ENCODE data around the gene C13orf46.
"Not testable (repeated sequence)": the region's sequence is repeated elsewhere in the genome, so short reads cannot be mapped to it uniquely, and the experiment has no call there.

The C13orf46 gene

DNA sequence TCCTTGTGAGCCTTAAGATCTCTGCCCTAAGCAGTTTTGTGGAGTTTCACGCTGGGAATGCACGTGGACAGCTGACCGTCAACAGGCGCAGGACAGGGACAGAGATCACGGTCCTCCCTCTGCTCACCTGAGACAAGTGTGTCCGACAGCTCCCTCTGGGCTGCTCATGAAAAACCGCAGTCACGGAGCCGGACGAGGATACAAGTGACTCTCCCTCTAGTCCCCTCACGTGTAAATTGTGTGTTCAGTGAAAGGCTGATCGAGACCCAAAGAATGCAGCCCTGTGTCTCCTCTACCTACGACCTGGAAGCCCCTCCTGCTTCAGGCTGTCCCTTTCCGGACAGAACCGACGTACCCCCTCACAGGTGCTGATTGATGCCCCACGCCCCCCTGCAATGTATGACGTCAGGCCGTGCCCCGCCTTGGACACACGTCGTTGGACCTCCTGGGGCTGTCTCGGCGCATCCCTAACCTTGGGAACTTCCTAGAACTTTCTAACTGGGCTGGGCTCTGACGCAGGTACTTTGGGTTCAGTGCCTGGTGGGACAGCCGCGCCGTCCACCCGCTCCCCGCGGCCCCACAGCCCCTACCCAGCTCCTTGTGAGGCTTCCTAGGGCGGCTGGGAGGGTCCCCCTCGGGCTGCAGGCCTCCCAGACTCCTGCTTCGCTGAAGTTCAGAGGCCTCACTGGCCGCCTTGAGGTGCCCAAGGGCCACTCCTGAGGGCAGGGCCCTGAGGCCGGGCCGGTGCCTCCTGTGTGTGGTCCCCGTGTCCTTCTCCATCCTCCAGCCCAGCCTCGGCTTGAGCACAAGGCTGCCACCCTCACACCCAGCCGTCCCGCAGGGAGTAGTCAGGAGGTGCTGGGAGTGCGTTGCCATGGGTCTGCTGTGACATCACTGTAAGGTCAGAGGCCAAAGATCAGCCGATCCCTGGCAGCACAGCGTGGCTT, at the start of gene C13orf46:
Gene C13orf46 (minus strand): TSS at position 859 of the 947 bp plus-strand sequence. CDS start 79 bp downstream, at position 780.
- H3K4me1 Mint-ChIP-seq = no peaks in the 10 kb centered on the region
- H3K27ac Mint-ChIP-seq = no peak within 1 kb of the TSS
- no peaks in the 10 kb centered on the region for H3K27me3 Mint-ChIP-seq
- no peaks in the 10 kb centered on the region for H3K9me3 Mint-ChIP-seq
- H3K36me3 Mint-ChIP-seq = peaks cover 34% of the 10 kb centered on the region
- ATAC-seq = no peak
- H3K4me3 Mint-ChIP-seq = no peak within 1 kb of the TSS

DNA sequence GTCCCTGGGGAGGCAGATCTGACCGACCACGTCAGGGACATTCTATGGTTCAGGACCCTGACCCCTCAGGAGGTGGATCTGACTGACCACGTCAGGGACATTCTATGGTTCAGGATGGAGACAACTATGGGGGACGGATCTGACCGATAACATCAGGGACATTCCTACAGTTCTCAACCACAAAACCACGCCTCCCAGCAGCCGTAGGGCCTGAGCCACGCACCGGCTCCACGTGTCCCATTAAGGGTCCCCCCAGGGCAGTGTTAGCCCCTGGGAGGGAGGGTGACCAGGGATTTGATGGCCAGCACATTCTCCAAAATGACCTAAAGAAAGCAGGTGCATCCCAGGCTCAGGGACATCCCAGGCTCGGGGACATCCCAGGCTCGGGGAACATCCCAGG, 49.0 kb upstream of the C13orf46 start:
- Mint-ChIP-seq H3K9me3 (no peaks in the 10 kb centered on the region), H3K4me3 (no peak overlapping the region), H3K27me3 (no peaks in the 10 kb centered on the region), H3K4me1 (peaks cover 73% of the 10 kb centered on the region), H3K27ac (no peak overlapping the region), H3K36me3 (peaks cover 29% of the 10 kb centered on the region)
- no peak for ATAC-seq

DNA sequence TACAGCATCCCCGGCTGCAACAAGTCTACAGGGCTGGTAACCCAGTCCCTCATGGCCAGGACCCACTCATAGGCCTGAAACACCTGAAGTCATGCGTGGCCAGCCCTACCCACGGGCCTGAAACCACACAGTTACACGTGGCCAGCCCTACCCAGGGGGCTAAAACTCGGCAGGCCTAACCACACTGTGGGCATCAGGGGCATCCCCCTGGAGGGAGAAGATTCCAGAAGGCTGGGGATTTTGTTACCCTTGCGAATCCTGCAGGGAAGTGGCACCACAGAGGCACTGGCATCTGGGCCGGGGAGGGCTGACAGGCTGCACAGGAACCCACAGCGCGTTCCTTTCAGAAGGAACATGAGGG, 48.4 kb upstream of the C13orf46 start:
- no peaks in the 10 kb centered on the region for H3K27me3 Mint-ChIP-seq
- H3K4me1 Mint-ChIP-seq = peaks cover 67% of the 10 kb centered on the region

DNA sequence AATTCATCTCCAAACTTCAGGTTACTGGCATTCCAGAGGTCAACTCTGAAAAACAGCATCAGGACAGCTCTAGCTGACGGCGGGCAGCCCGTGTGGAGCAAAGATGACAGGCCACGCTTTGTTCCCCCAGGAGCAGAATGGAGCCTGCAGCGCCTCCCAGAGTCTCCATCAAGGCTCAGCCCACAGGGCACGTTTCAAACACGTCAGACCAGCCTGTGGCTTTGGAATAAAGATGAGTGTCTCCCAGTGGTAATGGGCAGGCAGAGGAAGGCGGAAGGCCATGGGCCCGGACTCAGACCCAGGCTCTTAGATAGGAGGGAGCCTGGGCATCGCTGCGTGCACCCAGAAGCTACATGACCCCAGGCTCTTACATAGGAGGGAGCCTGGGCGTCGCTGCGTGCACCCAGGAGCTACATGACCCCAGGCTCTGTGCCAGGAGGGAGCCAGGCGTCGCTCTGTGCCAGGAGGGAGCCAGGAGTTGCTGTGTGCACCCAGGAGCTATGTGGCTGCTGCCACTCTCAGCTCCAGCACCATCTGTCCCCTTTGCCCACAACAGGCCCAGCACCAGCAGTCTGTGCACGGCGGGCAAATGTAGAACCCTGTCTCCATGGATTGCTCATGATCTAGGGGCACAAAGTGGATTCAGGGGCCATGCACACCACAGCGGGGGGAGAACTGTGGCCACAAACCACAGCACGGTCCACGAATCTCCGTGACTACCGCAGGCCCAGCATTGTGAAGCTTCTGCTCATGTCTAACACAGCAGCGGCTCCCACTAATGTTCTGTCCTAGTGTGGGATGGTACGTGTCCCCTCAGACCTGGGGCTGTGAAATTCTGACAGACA, 47.8 kb upstream of the C13orf46 start:
- Mint-ChIP-seq H3K4me3 (no peak overlapping the region), H3K4me1 (peaks cover 61% of the 10 kb centered on the region), H3K36me3 (peaks cover 36% of the 10 kb centered on the region), H3K27me3 (no peaks in the 10 kb centered on the region), H3K27ac (peak overlapping the region; percentile 76), H3K9me3 (no peaks in the 10 kb centered on the region)
- ATAC-seq = no peak

More for the DNA sequence above, 48.4 kb upstream of the C13orf46 start:
- ATAC-seq = no peak
- no peak overlapping the region for H3K4me3 Mint-ChIP-seq
- H3K27ac Mint-ChIP-seq = no peak overlapping the region
- peaks cover 32% of the 10 kb centered on the region for H3K36me3 Mint-ChIP-seq
- H3K9me3 Mint-ChIP-seq = no peaks in the 10 kb centered on the region

DNA sequence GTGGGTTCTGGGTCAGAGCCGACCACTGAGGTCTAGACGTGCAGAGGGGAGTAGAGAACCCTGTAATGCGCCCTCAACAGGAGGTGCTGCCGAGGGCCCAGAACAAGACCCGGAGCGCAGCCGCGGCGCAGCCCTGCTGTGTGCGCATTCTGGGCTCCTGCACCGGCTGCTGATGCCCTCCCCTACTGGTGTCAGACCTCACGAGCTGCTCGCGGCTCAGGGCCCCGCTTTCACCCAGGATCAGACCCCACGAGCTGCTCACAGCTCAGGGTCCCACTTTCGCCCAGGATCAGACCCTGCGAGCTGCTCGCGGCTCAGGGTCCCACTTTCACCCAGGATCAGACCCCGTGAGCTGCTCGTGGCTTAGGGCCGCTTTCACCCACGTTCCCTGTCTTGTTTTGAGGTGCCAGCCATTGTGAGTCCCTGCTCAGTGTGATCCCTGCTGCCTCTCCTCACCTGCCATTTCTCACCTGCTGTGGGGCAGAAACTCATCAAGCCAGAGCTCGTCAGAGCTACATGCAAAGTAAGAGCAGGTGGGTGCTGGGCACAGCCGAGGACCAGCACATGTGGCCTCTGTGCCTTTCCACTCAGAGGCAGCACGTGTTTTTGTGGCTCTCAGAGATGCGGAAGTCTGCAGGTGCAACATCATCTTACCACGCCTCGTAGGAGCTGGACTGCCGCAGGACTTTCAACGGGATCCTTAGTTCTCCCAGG, 47.0 kb upstream of the C13orf46 start:
- peaks cover 43% of the 10 kb centered on the region for H3K36me3 Mint-ChIP-seq
- H3K9me3 Mint-ChIP-seq = no peaks in the 10 kb centered on the region
- no peak overlapping the region for H3K4me3 Mint-ChIP-seq
- peak overlapping the region; percentile 76 for H3K27ac Mint-ChIP-seq
- H3K4me1 Mint-ChIP-seq = peaks cover 53% of the 10 kb centered on the region
- H3K27me3 Mint-ChIP-seq = no peaks in the 10 kb centered on the region
- no peak for ATAC-seq

DNA sequence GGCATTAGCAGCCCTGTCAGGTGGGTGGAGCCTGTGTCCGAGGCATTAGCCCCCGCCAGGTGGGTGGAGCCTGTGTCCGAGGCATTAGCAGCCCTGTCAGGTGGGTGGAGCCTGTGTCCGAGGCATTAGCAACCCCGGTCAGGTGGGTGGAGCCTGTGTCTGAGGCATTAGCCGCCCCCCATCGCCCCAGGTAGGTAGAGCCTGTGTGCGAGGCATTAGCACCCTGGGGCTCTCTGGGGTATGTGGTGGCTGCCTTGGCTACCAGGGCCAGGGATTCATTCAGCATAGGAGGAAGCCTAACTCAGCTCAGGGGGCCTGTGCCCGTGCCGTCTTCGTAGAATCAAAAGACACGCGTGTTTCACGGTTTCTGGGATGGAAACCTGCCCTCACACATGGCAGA, 46.3 kb upstream of the C13orf46 start:
- not testable (repeated sequence) for H3K27ac Mint-ChIP-seq, H3K9me3 Mint-ChIP-seq, ATAC-seq, H3K4me3 Mint-ChIP-seq, H3K27me3 Mint-ChIP-seq
- Mint-ChIP-seq H3K36me3 (peaks cover 43% of the 10 kb centered on the region), H3K4me1 (peaks cover 46% of the 10 kb centered on the region)

DNA sequence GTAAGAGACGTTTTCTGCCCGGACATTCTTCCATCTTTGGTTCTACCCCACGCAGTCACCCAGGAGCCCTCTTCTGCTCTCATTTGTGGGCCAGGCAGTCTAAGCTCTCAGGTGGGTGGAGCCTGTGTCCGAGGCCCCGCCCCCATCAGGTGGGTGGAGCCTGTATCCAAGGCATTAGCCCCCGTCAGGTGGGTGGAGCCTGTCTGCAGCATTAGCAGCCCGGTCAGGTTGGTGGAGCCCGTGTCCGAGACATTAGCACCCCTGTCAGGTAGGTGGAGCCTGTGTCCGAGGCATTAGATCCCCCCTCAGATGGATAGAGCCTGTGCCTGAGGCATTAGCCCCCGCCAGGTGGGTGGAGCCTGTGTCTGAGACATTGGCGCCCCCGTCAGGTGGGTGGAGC, 45.5 kb upstream of the C13orf46 start:
- no peak for ATAC-seq

DNA sequence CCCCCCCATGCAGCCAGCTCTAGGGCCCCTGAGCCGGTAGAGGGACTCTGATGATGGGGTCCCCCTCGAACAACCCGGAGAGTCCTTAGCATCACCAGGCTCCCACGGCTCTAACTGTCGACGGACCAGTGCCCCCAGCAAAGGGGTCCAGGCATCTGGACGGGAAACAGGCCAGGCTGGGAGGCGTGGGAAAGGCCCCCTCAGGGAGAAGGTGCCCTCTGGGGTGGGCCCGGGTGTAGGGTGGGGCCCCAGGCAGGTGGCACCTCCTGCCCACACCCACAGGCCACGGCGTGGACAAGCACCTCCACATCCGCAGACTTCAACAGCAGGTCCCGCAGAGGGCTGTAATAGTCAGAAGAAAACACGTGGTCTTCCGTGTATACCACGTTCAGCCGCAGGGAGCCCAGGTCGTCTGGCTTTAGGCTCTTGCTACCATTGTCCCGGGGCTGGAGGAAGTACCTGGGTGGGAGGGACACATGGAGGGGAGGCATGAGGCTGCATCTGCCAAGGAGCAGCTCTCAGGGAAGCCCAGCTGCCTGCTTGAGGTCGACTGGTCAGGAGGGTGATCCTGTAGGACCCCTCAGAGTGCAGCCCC, 44.7 kb upstream of the C13orf46 start:
- Mint-ChIP-seq H3K36me3 (peaks cover 38% of the 10 kb centered on the region), H3K27me3 (no peaks in the 10 kb centered on the region), H3K27ac (no peak overlapping the region), H3K9me3 (no peaks in the 10 kb centered on the region), H3K4me1 (peaks cover 31% of the 10 kb centered on the region), H3K4me3 (no peak overlapping the region)
- no peak for ATAC-seq

More for the DNA sequence above, 45.5 kb upstream of the C13orf46 start:
- Mint-ChIP-seq H3K36me3 (peaks cover 43% of the 10 kb centered on the region), H3K9me3 (no peaks in the 10 kb centered on the region), H3K4me3 (no peak overlapping the region), H3K27me3 (no peaks in the 10 kb centered on the region), H3K4me1 (peaks cover 38% of the 10 kb centered on the region), H3K27ac (no peak overlapping the region)

DNA sequence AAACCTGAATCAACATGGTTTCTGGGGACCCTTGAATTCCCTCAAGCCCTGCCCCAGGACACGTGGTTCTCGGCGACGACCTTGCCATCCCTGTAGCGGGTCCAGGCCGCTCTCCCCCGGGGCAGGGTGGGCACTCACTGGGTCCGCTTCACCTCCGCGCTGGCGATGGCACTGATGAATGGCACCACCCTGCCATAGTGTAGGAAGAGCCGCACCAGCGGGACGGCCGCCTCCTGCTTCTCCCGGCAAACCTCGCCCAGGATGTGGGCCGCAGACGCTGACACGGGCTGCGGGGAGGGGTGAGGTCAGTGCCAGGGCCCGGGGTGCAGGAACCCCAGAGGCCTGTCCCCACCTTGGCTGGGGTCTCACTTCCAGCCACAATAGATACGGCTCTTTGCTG, 44.1 kb upstream of the C13orf46 start:
- no peak overlapping the region for H3K4me3 Mint-ChIP-seq
- H3K27ac Mint-ChIP-seq = no peak overlapping the region
- no peaks in the 10 kb centered on the region for H3K27me3 Mint-ChIP-seq
- H3K4me1 Mint-ChIP-seq = peaks cover 25% of the 10 kb centered on the region
- H3K36me3 Mint-ChIP-seq = peaks cover 38% of the 10 kb centered on the region
- no peaks in the 10 kb centered on the region for H3K9me3 Mint-ChIP-seq
- no peak for ATAC-seq

DNA sequence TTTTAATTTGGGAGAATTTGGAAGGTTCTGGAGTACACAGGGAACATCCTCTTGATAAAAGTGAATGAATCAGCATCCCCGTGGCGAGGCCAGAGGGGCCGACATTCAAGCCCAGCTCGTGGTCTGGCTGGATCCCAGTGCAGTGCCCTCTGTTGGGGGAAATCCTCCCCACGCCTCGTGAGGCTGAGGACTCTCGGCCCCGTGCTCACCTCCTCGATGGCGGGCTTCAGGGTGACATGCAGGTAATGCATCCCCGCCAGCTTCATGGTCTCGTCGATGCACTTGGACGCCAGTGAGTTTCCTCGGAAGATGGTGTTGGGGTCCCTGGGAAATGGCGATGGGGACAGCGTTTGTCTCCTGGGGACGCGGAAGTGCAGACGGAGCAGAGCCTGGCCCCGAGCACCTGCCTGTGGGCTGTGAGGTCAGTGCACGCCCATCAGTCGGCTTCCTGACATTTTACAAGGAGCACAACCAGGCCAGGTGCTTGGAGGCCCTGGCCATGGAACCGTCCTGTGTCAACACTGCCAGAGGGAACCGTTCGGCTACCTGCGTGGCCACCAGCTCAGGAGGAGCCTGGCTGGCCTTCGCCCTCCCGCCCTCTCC, 43.3 kb upstream of the C13orf46 start:
- no peak overlapping the region for H3K27ac Mint-ChIP-seq
- H3K27me3 Mint-ChIP-seq = no peaks in the 10 kb centered on the region
- no peak for ATAC-seq
- H3K4me3 Mint-ChIP-seq = no peak overlapping the region
- H3K4me1 Mint-ChIP-seq = peaks cover 16% of the 10 kb centered on the region
- H3K9me3 Mint-ChIP-seq = no peaks in the 10 kb centered on the region
- H3K36me3 Mint-ChIP-seq = peaks cover 38% of the 10 kb centered on the region

DNA sequence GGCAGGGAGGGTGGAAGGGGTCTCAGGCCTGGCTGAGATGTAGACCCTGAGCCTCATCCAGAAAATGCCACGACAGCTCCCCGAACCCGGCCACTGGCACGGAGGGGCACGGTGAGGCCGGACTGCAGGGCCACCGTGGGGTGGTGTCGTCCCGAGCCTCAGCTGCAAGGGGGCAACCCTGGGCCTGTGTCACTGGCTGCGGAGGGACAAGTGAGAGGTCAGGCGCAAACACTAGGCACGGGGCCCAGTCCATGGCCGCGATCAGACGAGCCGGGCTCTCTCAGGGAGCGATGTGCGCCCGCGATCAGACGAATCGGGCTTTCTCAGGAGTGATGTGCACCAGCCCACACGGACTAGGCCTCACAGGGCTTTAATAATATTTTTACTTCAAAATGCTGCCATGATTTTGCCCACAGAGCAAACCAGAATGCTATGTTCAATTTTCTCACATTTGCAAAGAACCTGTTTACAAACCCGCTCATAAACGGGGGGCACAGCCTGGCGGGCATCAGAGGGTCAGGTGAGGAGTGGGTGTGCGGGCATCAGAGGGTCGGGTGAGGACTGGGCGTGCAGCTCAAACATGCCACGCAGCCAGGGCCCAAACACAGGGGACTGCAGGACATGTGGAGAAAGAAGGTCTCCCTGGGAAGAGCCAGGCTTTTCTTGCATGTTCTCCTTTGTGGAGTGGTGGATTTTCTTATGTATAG, 42.6 kb upstream of the C13orf46 start:
- no peak for ATAC-seq
- Mint-ChIP-seq H3K27me3 (no peaks in the 10 kb centered on the region), H3K4me3 (no peak overlapping the region), H3K36me3 (peaks cover 37% of the 10 kb centered on the region), H3K27ac (no peak overlapping the region), H3K4me1 (peaks cover 12% of the 10 kb centered on the region), H3K9me3 (no peaks in the 10 kb centered on the region)

DNA sequence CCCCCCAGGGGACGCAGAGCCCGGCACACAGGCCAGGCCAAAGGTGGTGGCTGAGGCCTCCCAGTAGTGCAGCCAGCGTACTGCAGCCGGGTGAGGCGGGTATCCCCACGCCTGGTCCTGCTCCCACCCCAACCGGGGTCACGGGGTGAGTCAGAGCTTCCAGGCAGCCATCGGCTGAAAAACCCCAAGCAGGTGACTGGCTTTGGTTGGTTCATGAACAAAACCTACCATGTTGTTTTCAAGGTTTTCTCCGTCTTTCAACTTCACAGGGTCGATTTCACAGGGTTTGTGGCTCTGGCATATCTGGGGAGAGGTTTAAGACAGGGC, 42.1 kb upstream of the C13orf46 start:
- Mint-ChIP-seq H3K4me3 (no peak overlapping the region), H3K27ac (no peak overlapping the region), H3K4me1 (peaks cover 7% of the 10 kb centered on the region), H3K9me3 (no peaks in the 10 kb centered on the region), H3K27me3 (no peaks in the 10 kb centered on the region), H3K36me3 (peaks cover 35% of the 10 kb centered on the region)
- no peak for ATAC-seq

DNA sequence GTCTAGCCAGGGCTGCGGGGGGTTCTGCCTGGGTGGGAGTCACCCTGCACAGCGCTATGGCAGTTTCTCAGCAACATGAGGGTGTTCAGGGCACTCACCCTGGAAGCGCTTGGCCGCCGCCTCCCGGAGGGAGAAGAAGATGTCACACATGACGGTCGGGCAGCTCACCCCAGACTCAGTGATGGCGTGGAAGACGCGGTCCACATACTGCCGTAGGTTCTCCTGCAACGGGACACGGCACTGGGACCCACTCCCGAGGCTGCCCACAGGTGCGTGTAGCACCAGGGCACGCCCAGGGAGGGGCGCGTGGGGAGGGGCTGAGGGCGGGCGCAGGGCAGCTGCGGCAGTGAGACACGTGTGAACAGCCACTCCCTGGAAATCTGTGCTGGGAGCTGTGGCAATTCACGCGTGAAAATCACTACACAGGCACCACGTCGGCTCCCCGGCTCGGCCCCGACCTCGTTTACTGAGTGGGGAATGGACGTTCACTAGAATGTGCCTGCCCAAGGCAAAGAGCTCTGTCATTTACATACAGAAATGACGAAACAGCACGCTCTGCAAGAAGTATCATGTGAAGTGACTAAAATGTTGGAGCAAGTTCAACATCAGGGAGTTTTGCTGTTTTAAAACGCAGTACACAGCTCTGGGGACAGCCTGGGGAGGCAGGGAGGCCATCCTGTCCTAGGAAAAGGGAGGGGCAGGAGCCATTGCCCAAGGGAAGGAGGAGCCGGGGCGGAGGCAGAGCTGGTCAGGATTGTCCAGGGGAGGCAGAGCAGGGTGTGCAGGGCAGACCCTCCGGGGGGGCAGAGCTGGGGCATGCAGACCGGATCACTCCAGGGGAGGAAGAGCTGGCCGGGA, 41.5 kb upstream of the C13orf46 start:
- no peak overlapping the region for H3K4me3 Mint-ChIP-seq
- ATAC-seq = no peak

More for the DNA sequence above, 41.5 kb upstream of the C13orf46 start:
- Mint-ChIP-seq H3K36me3 (peaks cover 35% of the 10 kb centered on the region), H3K27ac (no peak overlapping the region), H3K27me3 (no peaks in the 10 kb centered on the region), H3K9me3 (no peaks in the 10 kb centered on the region), H3K4me1 (peaks cover under 1% of the 10 kb centered on the region)

All from stimulated activated memory B cell treated with anti-CD40 and anti-IgM and Interleukin-4, amounts not matched to agents 10 μg/mL and 1 μg/mL and 100 μg/mL, for 72 hours (primary cell).